Stimulated activated CD4-positive, alpha-beta T cell treated with anti-CD3 and anti-CD28 coated beads, Interleukin-15, amount 100 ng/mL, for 1 hour (primary cell): Measurements from ENCODE around the gene BOK.
"Not testable (repeated sequence)": the region's sequence is repeated elsewhere in the genome, so short reads cannot be mapped to it uniquely, and the experiment has no call there.

Source experiments
- DNase-seq, 2 donors: peaks; one replicate each; pipeline ENCODE4 v3.0.0-alpha.2; 2020; ENCODE audit warnings: low read depth in 1 of 2, low spot score in 1 of 2

BOK gene

GRCh38 chr2:241555711-241556110 lies 2.8 kb upstream of the BOK start:
- no peak for DNase-seq

GRCh38 chr2:241556746-241557145 lies 1.8 kb upstream of the BOK start:
- no peak for DNase-seq

- DNase-seq, result no peak
Measured at GRCh38 chr2:241559323-241560161, 997 bp downstream of the BOK start.

- no peak for DNase-seq
Measured at GRCh38 chr2:241560162-241560882, 1.8 kb downstream of the BOK start.

- no peak for DNase-seq
Measured at GRCh38 chr2:241560883-241561474, 2.4 kb downstream of the BOK start.

- DNase-seq, result no peak
Measured at GRCh38 chr2:241561832-241562231, 3.3 kb downstream of the BOK start.

GRCh38 chr2:241562269-241562891 lies 3.8 kb downstream of the BOK start:
- no peak for DNase-seq

GRCh38 chr2:241563031-241563507 lies 4.5 kb downstream of the BOK start:
- DNase-seq, result no peak

- no peak for DNase-seq
Measured at GRCh38 chr2:241563571-241563980, 5.0 kb downstream of the BOK start.

GRCh38 chr2:241563981-241564595 lies 5.5 kb downstream of the BOK start:
- DNase-seq, result no peak

GRCh38 chr2:241564596-241565410 lies 6.3 kb downstream of the BOK start:
- no peak for DNase-seq

GRCh38 chr2:241565411-241565810 lies 6.9 kb downstream of the BOK start:
- DNase-seq, result no peak

- not testable (repeated sequence) for DNase-seq
Measured at GRCh38 chr2:241566021-241566420, 7.5 kb downstream of the BOK start.

GRCh38 chr2:241566468-241566867 lies 7.9 kb downstream of the BOK start:
- no peak for DNase-seq

- not testable (repeated sequence) for DNase-seq
Measured at GRCh38 chr2:241567266-241567665, 8.7 kb downstream of the BOK start.

- no peak for DNase-seq
Measured at GRCh38 chr2:241567776-241568175, 9.2 kb downstream of the BOK start.

GRCh38 chr2:241568726-241569125 lies 10.2 kb downstream of the BOK start:
- no peak for DNase-seq

- DNase-seq, result no peak
Measured at GRCh38 chr2:241569831-241570281, 11.3 kb downstream of the BOK start.

GRCh38 chr2:241570961-241571581 lies 12.5 kb downstream of the BOK start:
- DNase-seq, result no peak
